ENCODE measurements around the gene SCN1A.
A peak's percentile ranks its signal among the peaks of the same experiment; 100 is the strongest.

GRCh38 chr2:166106431-166107015, 21.3 kb downstream of the SCN1A start:
- TF ChIP-seq RAD21 (IDR thresholded peaks at IDR 0.05; ENCODE audit: low read depth) (peak; percentile 67), EGR1 (IDR thresholded peaks at IDR 0.05) (no peak), YY1 (IDR thresholded peaks at IDR 0.05; ENCODE audit: low read depth) (no peak), CREB1 (IDR thresholded peaks at IDR 0.05; ENCODE audit: low read depth) (no peak), MAX (IDR thresholded peaks at IDR 0.05) (no peak), NFIC (IDR thresholded peaks at IDR 0.05) (no peak), CEBPB (IDR thresholded peaks at IDR 0.05) (no peak)
